Heart right ventricle (tissue), 16 donors: ENCODE results near the gene AMPH. TPM values are rescaled to one million over a fixed set of nuclear protein-coding genes. Genes with fewer than 3 reads are reported as not detected.

Experiments
- ATAC-seq, 8 donors: fragments of 200-7000 bp; cut with Tn5 transposase; one replicate each; pipeline ENCODE4 v1.9.1; 2020; ENCODE audit warnings: mild to moderate bottlenecking in 8 of 8, moderate library complexity in 8 of 8, moderate number of reproducible peaks in 1 of 8
- DNase-seq, 2 donors: peaks; one replicate each; pipeline ENCODE4 v3.0.0-alpha.2; 2020
- H3K27ac ChIP-seq, 10 donors: fragments of 200-600 bp; sonication (generic) in 2 of 10; one replicate each; pipeline versions ENCODE4 v1.5.0 to v1.8.0; 2020 to 2022; ENCODE audit warnings: mild to moderate bottlenecking in 3 of 10
- H3K27me3 ChIP-seq, 7 donors: fragments of 200-600 bp; one replicate each; pipeline ENCODE4 v1.8.0; 2021 to 2022; ENCODE audit warnings: mild to moderate bottlenecking in 2 of 7
- H3K36me3 ChIP-seq, 9 donors: fragments of 200-600 bp; sonication (generic) in 1 of 9; one replicate each; pipeline versions ENCODE4 v1.5.0 to v1.8.0; 2020 to 2022; ENCODE audit warnings: mild to moderate bottlenecking in 2 of 9
- H3K4me1 ChIP-seq, 9 donors: fragments of 200-600 bp; sonication (generic) in 1 of 9; one replicate each; pipeline versions ENCODE4 v1.5.0 to v1.8.0; 2020 to 2022; ENCODE audit warnings: mild to moderate bottlenecking in 4 of 9
- H3K4me3 ChIP-seq, 10 donors: fragments of 200-600 bp; sonication (generic) in 2 of 10; one replicate each; pipeline versions ENCODE4 v1.5.0 to v1.8.0; 2020 to 2022; ENCODE audit warnings: mild to moderate bottlenecking in 7 of 10, moderate library complexity in 2 of 10
- H3K9me3 ChIP-seq, 11 donors: fragments of 200-600 bp in 10 of 11; sonication (generic) in 2 of 11; one replicate each; pipeline versions ENCODE4 v1.5.0 to v1.8.0; 2013 to 2022; ENCODE audit warnings: mild to moderate bottlenecking in 2 of 11, control low read depth in 1 of 11, moderate library complexity in 1 of 11
- WGBS, 2 donors: extraction: QIAGEN DNeasy Blood & Tissue Kit; methylation state at CpG; one replicate each; pipeline ENCODE4 v1.1.7; 2013; ENCODE audit warnings: inconsistent platforms in 1 of 2; 5-methylcytosine and 5-hydroxymethylcytosine counted together
- intact Hi-C, 10 donors: fragments of 100-400 bp; cut with DNase I; formaldehyde crosslinking; loops; one replicate each; pipeline versions ENCODE4 v1.11.1 to v1.14.2; 2022
- polyA plus RNA-seq, 2 donors: library from polyadenylated mRNA; stranded (reverse); fragments of 200-250 nt; gene quantifications; one replicate each; pipeline ENCODE4 v1.2.3, GENCODE V29; 2013
- total RNA-seq, 10 donors: library from RNA; stranded (reverse); fragmentation: NEBNext Ultra II Directional in 3 of 10; extraction: Animal tissue kit (Norgen Biotek cat#: 25700) in 3 of 10; gene quantifications; one replicate each; pipeline versions ENCODE4 v1.2.1 to v1.2.4, GENCODE V29; 2021 to 2023
- TF ChIP-seq, protein P1 (sequence below), 9 donors: fragments of 200-600 bp; sonication (generic) in 2 of 9; IDR thresholded peaks; one replicate each; pipeline versions ENCODE4 v1.5.0 to v1.8.0; 2021 to 2022; ENCODE audit warnings: antibody characterized with exemption in 9 of 9, mild to moderate bottlenecking in 5 of 9, moderate library complexity in 1 of 9
- donor health status: Arrhythmogenic right ventricular cardiomyopathy.
- donor health status: ischemic (EF 13 %, LVEDD 7.1; RV severe dilation, severe dysfunction).
- donor health status: healthy with polysubstance abuse.
- donor health status: DM: no; HTN: yes; CAD: no.
- donor health status: DM: no; HTN: no; CAD: no.
- donor health status: ischemic (EF 25% LVEDD 6.9; RV normal size, moderate dysfunction).
- donor health status: ischemic (EF 25% LVEDD 5.7; RV mildly dilated, moderate dysfunction).
- donor health status: healthy.
- donor health status: DM: yes; HTN: yes; CAD: no.
- donor health status: Ischemic cardiomyopathy.
- donor health status: ischemic (EF 35%, LVEDD 5.7; RV mildly dilated, moderate dysfunction).
- donor health status: nonischemic (EF 11% LVEDD 7.7; RV severe dilation, severe dysfunction).
- donor health status: DM: yes; HTN: yes; CAD: no.
- donor health status: PGD.
- donor health status: ischemic (EF 29% LVEDD 5.4; RV normal size, mild dysfunction).
- donor health status: nonischemic (EF 23%, LVEDD 6.1; RV moderate dilation, normal function).

The AMPH gene
- total and polyA plus RNA-seq, 12 donors = 0.95 to 3.5 (median 2.3) TPM

- no peaks in the 10 kb centered on the region for H3K4me1 ChIP-seq
- H3K36me3 ChIP-seq = no peaks in the 10 kb centered on the region
- no peaks in the 10 kb centered on the region for H3K9me3 ChIP-seq
- ATAC-seq (no peak), DNase-seq (no peak)
- intact Hi-C loops = no loop called here
- 59 to 69% methylated on average over 1 of the region's 1 CpG for whole genome bisulfite sequencing, 2 donors
- no peak overlapping the region for H3K27ac ChIP-seq
- no peak overlapping the region for H3K4me3 ChIP-seq
- no peaks in the 10 kb centered on the region for H3K27me3 ChIP-seq
- TF ChIP-seq, protein P1, sequence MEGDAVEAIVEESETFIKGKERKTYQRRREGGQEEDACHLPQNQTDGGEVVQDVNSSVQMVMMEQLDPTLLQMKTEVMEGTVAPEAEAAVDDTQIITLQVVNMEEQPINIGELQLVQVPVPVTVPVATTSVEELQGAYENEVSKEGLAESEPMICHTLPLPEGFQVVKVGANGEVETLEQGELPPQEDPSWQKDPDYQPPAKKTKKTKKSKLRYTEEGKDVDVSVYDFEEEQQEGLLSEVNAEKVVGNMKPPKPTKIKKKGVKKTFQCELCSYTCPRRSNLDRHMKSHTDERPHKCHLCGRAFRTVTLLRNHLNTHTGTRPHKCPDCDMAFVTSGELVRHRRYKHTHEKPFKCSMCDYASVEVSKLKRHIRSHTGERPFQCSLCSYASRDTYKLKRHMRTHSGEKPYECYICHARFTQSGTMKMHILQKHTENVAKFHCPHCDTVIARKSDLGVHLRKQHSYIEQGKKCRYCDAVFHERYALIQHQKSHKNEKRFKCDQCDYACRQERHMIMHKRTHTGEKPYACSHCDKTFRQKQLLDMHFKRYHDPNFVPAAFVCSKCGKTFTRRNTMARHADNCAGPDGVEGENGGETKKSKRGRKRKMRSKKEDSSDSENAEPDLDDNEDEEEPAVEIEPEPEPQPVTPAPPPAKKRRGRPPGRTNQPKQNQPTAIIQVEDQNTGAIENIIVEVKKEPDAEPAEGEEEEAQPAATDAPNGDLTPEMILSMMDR (IDR thresholded peaks at IDR 0.05) = no peak
Observed at GRCh38 chr7:38524786-38525185, 106.4 kb downstream of the AMPH start.

DNA sequence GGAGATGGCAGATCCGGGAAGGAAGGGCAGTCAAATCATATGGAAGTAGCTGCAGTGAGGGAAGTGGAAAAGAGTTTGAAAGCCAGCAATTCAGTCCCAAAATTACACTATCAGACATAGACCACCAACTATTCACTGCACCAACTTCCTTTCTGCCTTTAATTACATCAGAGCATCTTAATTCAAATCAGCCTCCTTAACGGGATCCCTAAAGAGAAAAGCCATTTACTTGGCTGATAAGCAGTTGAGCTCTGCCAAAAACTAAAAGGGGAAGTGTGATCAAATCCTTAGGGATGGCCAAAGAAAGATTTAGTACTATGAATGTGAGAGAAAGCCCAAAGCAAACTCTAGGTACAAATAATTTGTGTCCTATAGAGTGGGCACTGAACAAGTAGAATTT, 110.4 kb downstream of the AMPH start:
- WGBS, 2 donors = 37 to 41% methylated on average over 2 of the region's 2 CpGs
- Histone ChIP-seq H3K9me3 (peaks cover 0 to 27% (median 8%) of the 10 kb centered on the region in 11 donors), H3K4me3 (no peak overlapping the region), H3K27ac (no peak overlapping the region), H3K27me3 (no peaks in the 10 kb centered on the region), H3K36me3 (no peaks in the 10 kb centered on the region), H3K4me1 (no peaks in the 10 kb centered on the region)
- ATAC-seq (no peak), DNase-seq (no peak)
- TF ChIP-seq, protein P1 (IDR thresholded peaks at IDR 0.05) = no peak
- intact Hi-C loops = no loop called here

- Histone ChIP-seq H3K36me3 (no peaks in the 10 kb centered on the region), H3K9me3 (peaks cover 0 to 41% (median 13%) of the 10 kb centered on the region in 11 donors), H3K27me3 (no peaks in the 10 kb centered on the region), H3K4me1 (no peaks in the 10 kb centered on the region), H3K4me3 (no peak overlapping the region), H3K27ac (no peak overlapping the region)
- no peak for DNase-seq
- 74 to 81% methylated on average over 1 of the region's 1 CpG for WGBS, 2 donors
- TF ChIP-seq, protein P1 (IDR thresholded peaks at IDR 0.05) = no peak
- ATAC-seq = no peak
- intact Hi-C loops = no loop called here
Observed at GRCh38 chr7:38518541-38518940, 112.6 kb downstream of the AMPH start.

- Histone ChIP-seq H3K4me3 (no peak overlapping the region), H3K4me1 (no peaks in the 10 kb centered on the region), H3K9me3 (peaks cover 0 to 29% (median 13%) of the 10 kb centered on the region in 11 donors), H3K27ac (no peak overlapping the region), H3K27me3 (no peaks in the 10 kb centered on the region), H3K36me3 (no peaks in the 10 kb centered on the region)
- WGBS, 2 donors = 82 to 91% methylated on average over 2 of the region's 2 CpGs
- TF ChIP-seq, protein P1 (IDR thresholded peaks at IDR 0.05) = no peak
- ATAC-seq = no peak
- no peak for DNase-seq
- intact Hi-C loops = no loop called here
Observed at GRCh38 chr7:38512704-38513103, 118.5 kb downstream of the AMPH start.
